Anterior cingulate cortex (tissue), 58 donors: ENCODE data around the gene RBKS.

Source experiments
- DNase-seq, 58 donors: peaks; one replicate each; lab custom pipeline; 2025; lab: John Stamatoyannopoulos, UW

The RBKS gene

DNA sequence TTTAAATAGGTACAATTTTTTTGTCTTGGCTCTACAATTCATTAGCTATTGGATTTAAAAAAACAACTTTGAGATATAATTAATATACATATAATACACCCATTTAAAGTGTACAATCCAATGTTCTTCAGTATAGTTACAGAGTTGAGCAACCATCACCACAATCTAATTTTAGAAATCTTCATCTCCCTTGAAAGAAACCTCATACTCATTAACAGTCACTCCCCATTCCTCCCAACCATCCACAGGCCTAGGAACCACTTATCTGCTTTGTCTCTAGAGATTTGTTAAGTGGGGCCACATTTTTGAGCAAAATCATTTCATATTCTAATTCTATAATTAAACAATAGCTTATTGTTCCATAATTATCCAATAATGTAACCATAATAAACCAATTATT is 86.0 kb downstream of the RBKS start:
- DNase-seq = no peak

DNA sequence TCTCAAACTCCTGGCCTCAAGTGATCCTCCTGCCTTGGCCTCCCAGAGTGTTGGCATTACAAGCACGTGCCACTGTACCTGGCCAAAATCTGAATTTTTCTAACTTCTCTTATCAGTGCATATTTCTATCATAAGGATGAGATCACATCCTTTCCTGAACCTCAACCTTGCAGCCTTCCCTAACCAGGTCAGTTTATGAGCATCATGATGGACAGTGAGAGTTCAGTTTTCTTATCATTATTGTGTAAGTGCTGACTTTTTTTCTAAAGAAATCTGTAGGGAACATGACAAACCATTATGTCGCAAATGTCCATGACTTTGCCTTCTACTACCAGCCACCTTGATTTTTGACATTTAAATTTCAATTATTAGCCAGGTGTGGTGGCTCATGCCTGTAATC is 87.1 kb downstream of the RBKS start:
- DNase-seq = no peak

DNA sequence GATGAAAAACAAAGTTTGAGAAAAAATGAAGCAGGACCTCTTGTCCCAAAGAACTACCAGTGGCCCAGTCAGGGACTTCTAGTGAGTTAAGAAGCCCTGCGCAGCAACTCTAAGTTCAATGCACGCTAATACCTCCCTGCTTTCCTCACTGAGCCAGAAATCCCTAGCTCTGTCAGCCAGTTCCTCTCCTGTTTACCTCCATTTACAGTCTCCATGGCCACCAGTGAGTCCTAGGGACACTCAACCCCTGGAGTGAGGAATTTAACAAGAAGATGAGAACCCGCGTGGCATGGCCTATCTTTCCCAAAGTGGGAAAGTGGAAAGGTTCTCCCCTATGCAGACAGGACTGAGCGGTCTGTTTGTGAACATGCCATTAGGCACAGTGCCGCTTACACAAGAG is 87.6 kb downstream of the RBKS start:
- no peak for DNase-seq

DNA sequence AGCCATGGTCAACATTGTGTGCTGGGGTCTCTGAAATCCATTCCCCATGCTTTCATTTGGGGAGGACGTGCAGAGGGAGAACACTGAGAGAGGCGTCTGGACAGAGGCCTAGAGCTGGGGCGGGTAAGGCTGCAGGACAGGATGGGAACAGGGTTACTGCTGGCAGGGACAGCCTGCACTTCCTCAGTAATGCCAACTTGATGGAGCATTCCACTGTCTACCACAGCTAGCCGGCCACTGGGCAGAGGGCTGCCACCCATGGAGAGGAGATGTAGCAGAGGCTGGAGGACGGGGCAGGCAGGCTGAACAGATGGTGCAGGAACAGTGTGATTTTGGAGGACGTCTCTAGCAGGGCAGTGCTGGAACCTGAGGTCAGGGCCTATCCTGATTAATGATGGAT is 89.3 kb downstream of the RBKS start:
- DNase-seq = no peak

DNA sequence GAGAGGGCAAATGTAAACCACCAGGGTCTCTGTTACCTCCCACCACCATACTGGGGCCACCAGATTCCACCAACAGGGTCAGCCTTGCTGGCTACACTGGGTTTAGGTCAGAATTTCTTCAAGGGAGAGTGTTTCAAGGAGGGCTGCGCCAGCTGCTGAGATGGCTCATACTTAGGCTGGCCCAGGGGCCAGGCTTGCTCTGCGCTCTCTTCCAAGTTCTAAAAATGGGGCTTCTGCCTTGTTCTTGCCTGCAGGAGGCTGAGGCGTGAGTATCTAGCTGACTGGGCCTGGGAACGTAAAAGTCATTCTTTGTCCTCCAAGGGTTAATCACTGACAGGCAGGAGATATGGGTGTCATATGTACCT is 90.6 kb downstream of the RBKS start:
- no peak for DNase-seq

DNA sequence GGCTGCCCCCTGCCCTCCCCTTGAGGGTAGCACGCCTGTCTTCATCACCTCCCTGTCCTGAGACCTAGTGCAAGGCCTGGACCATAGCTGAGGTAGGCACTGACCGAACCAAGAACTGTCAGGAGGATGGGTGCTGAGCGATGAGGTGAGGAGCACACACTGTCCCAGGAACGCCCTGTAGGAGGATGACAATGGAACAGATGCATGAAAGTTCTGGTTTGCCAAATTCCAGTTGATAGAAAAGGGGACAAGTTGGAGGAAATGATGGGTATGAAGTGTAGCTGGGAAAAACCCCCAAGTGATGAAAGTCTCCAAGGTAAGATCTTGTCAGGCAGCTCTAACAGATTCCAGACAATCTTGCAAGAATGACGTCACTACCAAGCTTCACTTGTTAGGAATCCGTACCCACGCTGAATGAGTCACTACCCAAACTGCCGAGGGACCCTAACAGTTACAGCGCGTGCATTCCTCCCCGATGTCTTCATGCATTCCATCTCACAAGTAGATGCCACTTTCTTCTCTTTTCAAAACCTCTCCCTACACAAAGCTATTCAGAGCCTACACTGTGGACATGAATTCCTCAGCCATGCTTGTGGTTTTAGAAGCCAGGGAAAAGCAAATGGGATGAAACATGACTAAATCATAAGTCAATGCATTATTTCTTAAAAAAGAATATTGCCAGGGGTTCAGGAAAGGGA is 91.1 kb downstream of the RBKS start:
- DNase-seq = peak in 8 of 58 donors; percentile 3 to 63 (median 12)

DNA sequence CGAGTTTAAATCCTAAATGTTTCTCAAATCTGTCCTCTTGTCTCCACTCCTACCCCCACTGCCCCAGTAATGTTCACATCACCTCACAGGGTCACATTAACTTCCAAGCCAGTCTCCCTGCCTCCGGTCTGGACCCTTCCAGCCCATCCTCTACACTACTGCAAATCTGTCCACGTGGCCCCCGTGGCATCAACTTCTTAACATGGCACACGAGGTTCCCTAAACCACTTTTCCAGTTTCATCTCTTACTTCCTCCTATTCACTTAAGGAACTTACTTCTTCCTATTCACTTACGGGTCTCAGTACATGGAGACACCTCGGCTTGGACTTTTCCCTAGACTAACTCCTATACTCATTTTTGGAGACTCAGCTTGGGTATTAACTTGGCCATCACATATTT is 91.7 kb downstream of the RBKS start:
- no peak for DNase-seq

DNA sequence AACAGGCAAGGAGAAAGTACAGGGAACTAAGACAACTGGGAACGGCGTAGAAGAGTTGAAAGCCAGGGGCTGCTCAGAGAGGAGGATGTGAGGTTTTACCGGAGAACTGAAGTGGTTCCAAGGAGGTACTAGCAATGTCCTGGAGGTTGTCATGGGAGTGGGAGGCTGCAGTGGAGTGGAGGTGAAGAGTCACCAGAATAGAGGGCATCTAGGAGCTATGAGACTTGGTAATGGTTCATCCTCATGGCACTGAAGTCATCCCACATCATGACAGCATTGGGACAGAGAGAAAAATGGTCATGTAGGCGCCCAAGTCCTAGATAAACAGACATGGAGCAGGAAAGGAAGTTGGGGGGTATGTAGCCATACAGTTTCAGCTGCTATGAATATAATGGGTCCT is 92.3 kb downstream of the RBKS start:
- DNase-seq = no peak

DNA sequence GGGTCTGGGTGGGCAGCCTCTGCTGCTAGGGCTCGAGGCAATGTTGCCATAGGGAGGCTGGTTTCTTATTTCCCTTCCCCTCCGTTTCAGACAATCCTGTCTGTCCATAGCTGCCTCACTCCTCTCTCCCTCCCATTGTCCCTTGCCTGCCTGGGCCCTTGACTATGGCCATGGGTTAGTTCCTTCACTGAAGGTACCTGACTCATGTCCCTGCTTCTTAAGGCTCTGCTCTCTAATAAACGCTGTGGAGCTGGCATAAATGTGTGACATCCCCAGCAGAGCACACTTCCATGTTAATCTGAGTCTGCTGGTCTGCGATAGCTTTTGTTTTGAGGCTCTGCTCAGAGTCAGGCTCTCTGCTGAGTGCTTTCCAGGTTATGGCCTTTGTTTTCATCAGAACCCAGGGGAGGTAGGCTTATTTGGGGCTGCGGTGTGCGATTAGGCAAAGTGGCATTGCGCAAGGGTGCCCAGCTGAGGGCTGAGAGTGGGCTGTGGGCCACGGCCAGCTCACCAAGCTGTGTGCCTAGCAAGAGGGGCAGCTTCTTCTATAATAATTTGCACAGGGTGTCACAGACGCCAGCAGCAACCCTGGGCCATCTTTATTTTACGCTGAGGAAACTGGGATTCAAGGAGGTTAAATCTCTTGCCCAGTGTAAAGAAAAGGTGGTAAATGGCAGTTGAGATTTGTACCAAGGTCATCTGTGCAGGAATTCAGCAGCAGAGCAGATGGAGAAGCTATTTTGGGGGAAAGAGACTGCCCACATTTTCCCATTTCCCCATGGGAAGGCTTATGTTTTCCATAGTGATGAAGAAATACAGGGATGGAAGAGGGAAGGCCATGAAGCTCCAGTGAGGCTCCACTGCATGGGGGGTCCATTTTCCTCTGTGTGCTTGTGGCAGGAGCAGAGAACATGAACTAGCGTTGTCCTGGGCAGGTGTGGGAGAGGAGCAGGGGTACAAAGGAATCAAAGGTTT is 93.1 kb downstream of the RBKS start:
- DNase-seq = no peak

DNA sequence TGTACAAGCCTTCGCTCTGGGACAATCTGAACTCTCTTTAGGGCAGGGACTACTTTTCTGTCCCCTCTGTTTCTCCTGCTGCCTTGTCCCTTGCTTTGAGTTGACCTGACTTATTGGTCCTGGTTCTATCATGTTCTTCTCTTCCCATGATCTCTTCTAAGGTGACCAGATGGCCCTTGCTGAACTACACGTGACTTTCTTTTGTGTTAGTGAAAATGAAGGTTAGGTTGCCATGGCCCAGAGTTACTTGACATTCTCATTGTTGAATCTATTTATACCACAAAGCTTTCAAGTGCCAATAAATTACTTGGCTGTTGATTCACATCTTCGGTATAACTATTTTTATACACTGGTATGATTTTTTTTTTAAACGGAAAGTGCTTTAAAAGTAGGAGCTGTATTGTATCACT is 94.3 kb downstream of the RBKS start:
- DNase-seq = no peak

DNA sequence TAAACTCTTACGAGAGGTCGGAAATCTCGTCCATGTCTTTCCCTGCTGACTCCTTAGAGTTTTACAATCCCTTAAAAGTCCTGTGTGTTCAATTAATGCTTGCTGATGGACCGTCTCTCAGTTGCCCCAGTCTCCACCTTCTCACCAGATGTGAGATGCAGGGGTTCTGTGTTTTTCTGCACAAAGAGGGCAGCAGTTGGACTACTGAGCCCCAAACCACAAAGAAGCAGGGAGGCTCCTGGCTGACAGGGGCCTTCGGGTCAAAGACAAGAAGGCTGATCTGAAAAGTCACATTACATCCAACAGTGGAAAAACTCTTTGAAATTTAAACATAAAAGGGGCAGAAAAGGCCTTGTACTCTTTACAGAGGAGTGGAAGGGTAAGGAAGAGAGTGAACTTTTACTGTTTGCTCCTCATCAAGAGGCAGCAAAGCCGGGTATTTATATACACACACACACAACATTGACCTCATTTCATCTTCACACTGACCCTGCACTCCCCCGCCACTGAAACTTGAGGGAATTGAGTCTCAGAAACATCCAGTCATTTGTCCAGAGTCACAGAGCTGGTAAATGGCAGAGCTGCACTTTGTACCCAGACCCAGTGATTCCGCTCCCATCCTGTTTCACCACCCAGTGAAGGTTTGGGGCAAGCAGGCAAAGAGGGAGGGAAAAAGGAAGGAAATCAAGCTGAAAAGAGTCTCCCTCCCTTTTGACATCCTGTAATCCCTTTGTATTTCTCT is 94.9 kb downstream of the RBKS start:
- DNase-seq = no peak

DNA sequence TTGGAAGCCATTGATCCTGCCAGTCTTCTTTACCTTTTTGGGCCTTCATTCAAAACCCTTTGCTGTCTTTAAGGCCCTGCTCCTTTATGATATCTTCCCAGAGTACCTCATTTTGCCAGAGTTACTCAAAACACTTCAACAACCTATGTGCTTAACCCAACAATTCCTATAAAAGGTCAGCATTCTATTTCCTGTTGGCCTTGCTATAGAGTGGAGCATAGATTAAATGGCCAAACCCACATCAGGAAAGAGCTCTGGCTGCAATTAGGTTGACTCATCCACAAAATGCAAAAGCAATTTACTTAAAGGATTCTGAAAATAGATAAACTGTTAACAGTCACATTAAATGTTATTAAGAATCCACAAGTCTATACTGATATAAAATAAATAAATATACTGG is 97.4 kb downstream of the RBKS start:
- DNase-seq = no peak

DNA sequence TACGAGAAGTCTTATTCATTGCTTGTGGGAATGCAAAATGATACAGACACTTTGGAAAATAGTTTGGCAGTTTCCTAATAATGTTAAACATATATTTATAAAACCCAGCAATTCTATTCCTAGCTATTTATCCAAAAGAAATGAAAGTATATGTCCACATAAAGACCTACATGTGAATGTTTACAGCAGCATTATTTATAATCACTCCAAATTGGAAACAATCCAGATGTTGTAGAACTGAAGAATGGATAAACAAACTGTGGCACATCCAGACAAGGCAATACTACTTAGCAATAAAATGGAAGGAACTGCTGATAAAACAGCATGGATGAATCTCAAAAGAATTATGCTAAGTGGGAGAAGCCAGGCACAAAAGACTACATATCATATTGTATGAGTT is 99.4 kb downstream of the RBKS start:
- DNase-seq = no peak

DNA sequence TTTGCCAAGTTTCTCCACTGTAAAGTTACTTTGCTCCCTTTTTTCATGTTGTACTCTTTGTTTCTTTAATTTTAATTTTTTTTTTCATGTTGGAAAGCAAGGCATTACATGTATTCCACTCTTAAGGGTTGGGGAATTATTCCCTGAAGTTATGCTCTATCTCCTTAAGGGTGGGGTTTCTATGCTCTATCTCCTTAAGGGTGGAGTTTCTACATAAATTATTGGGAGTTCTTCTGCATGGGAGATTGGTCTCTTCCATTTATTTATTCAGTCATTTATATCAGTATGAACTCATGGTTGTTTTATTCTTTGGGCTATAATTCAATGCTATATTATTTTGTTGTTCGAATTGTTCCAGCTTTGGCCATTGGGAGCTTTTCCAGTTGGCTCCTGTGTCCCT is 107.5 kb downstream of the RBKS start:
- DNase-seq = no peak

DNA sequence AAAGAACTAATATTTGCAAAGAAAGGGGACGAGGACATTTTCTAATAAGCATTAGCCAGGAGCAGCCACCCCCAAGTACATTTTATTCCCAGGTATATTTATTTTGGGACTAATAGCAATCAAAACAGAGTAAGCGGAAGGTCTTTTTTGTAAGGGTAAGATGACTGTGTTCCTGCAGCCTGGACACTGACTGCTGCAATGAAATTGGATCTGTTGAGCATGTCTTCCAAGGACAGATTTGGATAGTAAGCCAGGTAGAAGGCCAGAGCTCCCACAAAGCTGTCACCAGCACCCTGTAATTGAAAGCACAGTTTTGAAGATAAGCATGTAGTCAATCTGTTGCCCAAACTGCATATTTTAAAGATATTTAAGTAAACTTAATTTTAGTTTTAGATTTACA is 108.7 kb downstream of the RBKS start:
- DNase-seq = no peak

DNA sequence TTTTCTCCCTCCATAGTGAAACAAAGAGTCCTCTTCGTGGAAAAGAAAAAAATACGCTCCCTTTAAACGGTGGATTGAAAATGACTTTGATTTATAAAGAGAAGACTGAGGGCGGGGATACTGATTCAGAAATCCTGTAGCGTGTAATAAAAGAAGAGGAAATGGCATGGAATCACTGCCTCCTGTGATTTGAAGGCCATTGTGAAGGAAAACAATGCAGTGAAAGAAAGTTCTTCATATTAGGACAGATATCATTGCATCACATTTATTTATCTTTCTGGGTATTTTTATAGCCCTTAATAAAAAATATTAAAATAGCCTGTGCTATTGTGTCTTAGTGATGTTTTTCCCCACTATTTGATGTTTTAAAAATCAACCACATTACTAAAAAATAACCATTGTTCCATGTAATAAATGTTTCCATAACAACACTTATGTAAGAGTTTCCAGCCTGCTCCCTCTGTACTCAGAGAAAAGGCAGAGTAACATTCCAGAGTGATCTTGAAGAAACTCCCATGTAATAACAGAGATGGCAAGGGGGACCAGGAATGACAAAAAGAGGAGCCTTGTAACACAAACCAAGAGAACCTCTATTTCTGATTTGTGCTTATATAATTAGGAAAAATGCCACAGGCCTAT is 110.7 kb downstream of the RBKS start:
- DNase-seq = no peak

DNA sequence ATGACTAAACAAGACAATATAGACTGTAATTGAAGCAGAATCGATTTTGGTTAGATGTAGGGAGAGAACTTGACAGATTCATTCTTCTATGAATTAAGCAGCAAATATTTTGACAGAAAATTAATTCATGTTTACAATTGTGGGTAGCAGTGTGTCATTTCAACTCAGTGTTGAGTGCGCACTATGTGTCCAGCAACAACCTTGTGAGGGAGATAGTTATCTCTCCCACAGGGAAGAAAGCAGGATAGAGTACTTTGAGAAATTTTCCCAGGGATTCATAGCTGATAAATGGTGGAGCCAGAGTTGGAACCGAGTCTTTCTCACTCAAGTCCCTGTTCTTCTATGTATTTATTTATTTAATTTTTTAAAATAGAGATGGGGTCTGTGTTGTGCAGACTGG is 113.5 kb downstream of the RBKS start:
- no peak for DNase-seq

DNA sequence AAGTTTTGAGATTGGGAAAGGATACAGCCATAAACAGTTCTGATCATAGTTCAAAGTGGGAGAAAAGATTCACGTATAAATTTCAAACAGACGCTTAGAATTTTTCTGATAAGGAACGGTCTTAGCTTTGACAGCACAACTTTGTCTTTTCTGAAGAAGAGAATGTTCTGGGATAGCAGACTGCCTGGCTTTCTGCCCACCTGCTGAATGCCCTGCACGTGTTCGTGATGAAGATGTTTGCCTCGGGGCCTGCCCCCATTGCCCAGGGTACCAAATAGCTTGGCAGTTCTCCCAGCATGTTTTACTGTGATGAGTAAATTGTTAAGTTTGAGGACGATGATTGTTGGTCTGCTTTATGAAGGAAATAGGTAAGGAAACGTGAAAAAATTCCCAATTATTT is 114.1 kb downstream of the RBKS start:
- peak in 6 of 58 donors; percentile 11 to 85 (median 22) for DNase-seq

DNA sequence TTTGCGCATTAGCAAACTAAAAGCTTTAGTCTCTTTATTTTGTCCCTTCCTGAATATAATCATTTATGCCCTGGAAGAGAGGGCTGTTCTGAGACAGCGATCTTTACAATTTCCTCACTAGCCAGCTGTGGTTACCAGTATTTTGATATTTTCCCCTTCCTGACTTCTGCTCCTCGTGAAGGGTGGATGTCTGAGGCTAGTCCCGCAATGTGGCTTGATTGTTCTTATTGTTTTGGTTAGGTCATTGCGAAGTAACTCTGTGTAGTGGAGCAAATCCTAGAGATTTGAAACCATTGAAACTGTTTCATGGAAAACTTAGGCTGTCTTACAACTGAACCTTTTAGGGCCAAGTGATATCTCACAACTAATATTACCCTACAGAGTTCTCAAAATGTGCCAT is 116.2 kb downstream of the RBKS start:
- no peak for DNase-seq

DNA sequence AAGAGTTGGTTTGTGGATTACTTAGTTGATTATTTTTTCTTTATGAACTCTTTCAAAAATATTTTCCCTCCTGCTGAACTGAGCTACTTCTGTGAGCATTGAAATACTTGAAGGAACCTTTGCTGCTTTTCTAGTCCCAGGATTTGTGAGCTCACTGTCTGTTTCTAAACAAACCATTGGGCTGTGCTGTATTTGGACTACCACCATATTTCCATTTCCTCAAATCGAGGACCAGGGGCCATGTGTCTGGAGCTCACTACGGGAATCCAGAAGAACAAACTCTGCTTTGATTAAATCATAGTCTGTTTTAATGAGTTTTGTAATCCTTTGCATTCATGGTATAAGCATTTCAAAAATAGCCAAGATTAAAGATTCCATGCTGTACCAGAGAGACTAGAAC is 117.4 kb downstream of the RBKS start:
- DNase-seq = no peak
